Measurements from ENCODE around the gene EI24.

EI24 gene

GRCh38 chr11:125550780-125551179, 18.5 kb upstream of the EI24 start:
- no peak overlapping the region for H3K4me3 ChIP-seq (replicated peaks; ENCODE audit: low read depth, low read length)
- DNase-seq (ENCODE audit: low read depth) = no peak
- no peak for TF ChIP-seq CTCF (IDR thresholded peaks at IDR 0.05; ENCODE audit: low read length, missing control alignments)

- no peak for DNase-seq (ENCODE audit: low read depth)
- H3K4me3 ChIP-seq (replicated peaks; ENCODE audit: low read depth, low read length) = no peak overlapping the region
- no peak for TF ChIP-seq CTCF (IDR thresholded peaks at IDR 0.05; ENCODE audit: low read length, missing control alignments)
Measured at GRCh38 chr11:125551835-125552342, 17.4 kb upstream of the EI24 start.

GRCh38 chr11:125552927-125553326, 16.4 kb upstream of the EI24 start:
- TF ChIP-seq CTCF (IDR thresholded peaks at IDR 0.05; ENCODE audit: low read length, missing control alignments) = no peak
- no peak overlapping the region for H3K4me3 ChIP-seq (replicated peaks; ENCODE audit: low read depth, low read length)
- no peak for DNase-seq (ENCODE audit: low read depth)

GRCh38 chr11:125553357-125553756, 15.9 kb upstream of the EI24 start:
- no peak overlapping the region for H3K4me3 ChIP-seq (replicated peaks; ENCODE audit: low read depth, low read length)
- no peak for TF ChIP-seq CTCF (IDR thresholded peaks at IDR 0.05; ENCODE audit: low read length, missing control alignments)
- DNase-seq (ENCODE audit: low read depth) = no peak

- no peak for TF ChIP-seq CTCF (IDR thresholded peaks at IDR 0.05; ENCODE audit: low read length, missing control alignments)
Measured at GRCh38 chr11:125554038-125554437, 15.2 kb upstream of the EI24 start.

GRCh38 chr11:125559888-125560287, 9.4 kb upstream of the EI24 start:
- TF ChIP-seq CTCF (IDR thresholded peaks at IDR 0.05; ENCODE audit: low read length, missing control alignments) = no peak
- DNase-seq (ENCODE audit: low read depth) = no peak
- no peak overlapping the region for H3K4me3 ChIP-seq (replicated peaks; ENCODE audit: low read depth, low read length)

More at GRCh38 chr11:125554038-125554437, 15.2 kb upstream of the EI24 start:
- H3K4me3 ChIP-seq (replicated peaks; ENCODE audit: low read depth, low read length) = no peak overlapping the region
- DNase-seq (ENCODE audit: low read depth) = no peak

GRCh38 chr11:125561924-125562323, 7.4 kb upstream of the EI24 start:
- H3K4me3 ChIP-seq (replicated peaks; ENCODE audit: low read depth, low read length) = no peak overlapping the region

More at GRCh38 chr11:125561924-125562323, 7.4 kb upstream of the EI24 start:
- no peak for DNase-seq (ENCODE audit: low read depth)
- TF ChIP-seq CTCF (IDR thresholded peaks at IDR 0.05; ENCODE audit: low read length, missing control alignments) = no peak

Data from fibroblast of pulmonary artery (primary cell).